ENCODE measurements around the gene RPH3AL. TPM values are rescaled to one million over a fixed set of nuclear protein-coding genes. Genes with fewer than 3 reads are reported as not detected.

Gene RPH3AL
- total and polyA plus RNA-seq, 11 donors: 2.8 to 9.4 (median 6.3) TPM

DNA sequence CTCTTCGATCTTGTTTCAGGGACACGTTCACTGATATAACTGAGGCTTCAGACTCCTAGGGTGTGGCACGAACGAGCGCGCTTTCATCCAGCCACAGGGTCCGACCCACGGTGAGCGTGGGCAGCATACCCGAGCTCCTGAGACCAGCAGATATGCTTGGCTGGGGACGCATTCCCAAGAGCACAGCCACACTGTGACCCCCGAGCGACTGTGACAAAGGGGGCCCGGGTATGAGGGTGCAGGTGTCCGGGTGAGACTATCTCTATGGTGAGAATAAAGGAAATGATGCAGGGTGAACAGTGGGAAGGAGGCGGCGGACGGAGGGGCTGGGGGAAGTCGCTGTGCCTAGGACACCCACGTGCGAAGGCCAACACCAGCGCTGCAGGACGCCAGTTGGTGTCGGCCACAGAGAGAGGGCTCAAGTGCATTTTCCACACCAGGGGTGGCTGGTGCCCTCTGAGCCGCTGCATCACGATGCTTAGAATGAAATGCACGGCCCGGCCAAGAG is 17.6 kb downstream of the RPH3AL start:
- Histone ChIP-seq H3K9me3 (no peaks in the 10 kb centered on the region), H3K4me3 (peak overlapping the region in 1 of 12 donors; percentile 52), H3K27ac (peak overlapping the region in 11 of 12 donors; percentile 48 to 95 (median 84)), H3K36me3 (no peaks in the 10 kb centered on the region), H3K27me3 (peaks cover 0 to 10% (median 0%) of the 10 kb centered on the region in 9 donors), H3K4me1 (peaks cover 0 to 44% (median 26%) of the 10 kb centered on the region in 12 donors)
- intact Hi-C loops (cut with DNase I): loop anchor here in 6 of 10 donors (1.0 to 10.0 kb wide), 6 partner anchors 15 to 68 kb away; no protein-coding TSS in a partner anchor
- DNase-seq: peak in 1 of 5 donors; percentile 17
- ATAC-seq: no peak
- WGBS, 4 donors: 84 to 88% (median 86%) methylated on average over 28 of the region's 28 CpGs
- TF ChIP-seq, protein P1, sequence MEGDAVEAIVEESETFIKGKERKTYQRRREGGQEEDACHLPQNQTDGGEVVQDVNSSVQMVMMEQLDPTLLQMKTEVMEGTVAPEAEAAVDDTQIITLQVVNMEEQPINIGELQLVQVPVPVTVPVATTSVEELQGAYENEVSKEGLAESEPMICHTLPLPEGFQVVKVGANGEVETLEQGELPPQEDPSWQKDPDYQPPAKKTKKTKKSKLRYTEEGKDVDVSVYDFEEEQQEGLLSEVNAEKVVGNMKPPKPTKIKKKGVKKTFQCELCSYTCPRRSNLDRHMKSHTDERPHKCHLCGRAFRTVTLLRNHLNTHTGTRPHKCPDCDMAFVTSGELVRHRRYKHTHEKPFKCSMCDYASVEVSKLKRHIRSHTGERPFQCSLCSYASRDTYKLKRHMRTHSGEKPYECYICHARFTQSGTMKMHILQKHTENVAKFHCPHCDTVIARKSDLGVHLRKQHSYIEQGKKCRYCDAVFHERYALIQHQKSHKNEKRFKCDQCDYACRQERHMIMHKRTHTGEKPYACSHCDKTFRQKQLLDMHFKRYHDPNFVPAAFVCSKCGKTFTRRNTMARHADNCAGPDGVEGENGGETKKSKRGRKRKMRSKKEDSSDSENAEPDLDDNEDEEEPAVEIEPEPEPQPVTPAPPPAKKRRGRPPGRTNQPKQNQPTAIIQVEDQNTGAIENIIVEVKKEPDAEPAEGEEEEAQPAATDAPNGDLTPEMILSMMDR (IDR thresholded peaks at IDR 0.05): no peak
- no peak for TF ChIP-seq POLR2A (IDR thresholded peaks at IDR 0.05)

DNA sequence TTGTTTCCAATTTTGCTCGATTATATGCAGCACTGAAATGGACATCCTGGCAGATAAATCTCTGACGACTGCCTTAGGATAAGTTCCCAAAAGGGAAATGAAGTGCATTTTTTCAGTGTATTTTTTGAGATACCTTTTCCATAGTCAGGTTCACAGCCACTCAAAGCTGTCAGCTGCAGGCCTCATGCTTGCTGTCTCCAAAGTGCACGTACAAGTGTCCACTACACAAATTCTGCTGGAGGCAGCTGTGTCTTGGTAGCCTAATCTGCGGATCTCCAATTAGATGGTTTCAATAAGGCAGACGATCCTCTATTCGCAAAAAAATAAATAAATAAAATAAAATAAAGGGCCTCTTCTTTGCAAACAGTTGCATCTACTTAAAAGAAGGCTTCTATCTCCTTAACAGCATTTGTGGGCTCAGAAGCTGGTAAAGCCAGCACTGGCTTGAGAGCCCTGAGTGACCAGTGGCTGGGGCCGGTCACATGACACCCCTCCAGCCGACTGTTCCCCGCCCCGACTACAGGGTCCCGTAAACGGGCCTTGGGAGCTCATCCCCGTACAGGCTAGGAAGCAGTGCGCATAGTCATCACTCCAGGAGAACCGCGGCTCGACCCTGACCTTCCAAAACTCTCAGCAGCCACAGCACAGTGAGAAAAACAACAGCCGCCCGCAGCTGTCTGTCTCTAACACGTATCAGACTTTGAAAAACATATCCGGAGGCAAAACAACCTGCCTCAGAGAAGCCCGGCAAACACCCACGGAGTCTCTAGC is 18.8 kb downstream of the RPH3AL start:
- ATAC-seq: peak; percentile 81 to 87 (median 84)
- no peaks in the 10 kb centered on the region for H3K36me3 ChIP-seq
- H3K4me1 ChIP-seq: peaks cover 0 to 50% (median 26%) of the 10 kb centered on the region in 12 donors
- no peaks in the 10 kb centered on the region for H3K9me3 ChIP-seq
- intact Hi-C loops (cut with DNase I): loop anchor here in 6 of 10 donors (1.0 to 10.0 kb wide), 7 partner anchors 16 to 67 kb away; no protein-coding TSS in a partner anchor
- H3K27me3 ChIP-seq: peaks cover 0 to 10% (median 0%) of the 10 kb centered on the region in 9 donors
- TF ChIP-seq POLR2A (IDR thresholded peaks at IDR 0.05): peak in 1 of 2 donors; percentile 85
- TF ChIP-seq, protein P1 (IDR thresholded peaks at IDR 0.05): no peak
- H3K27ac ChIP-seq: peak overlapping the region; percentile 81 to 99 (median 92)
- peak overlapping the region in 11 of 12 donors; percentile 17 to 67 (median 55) for H3K4me3 ChIP-seq
- 15 to 22% (median 19%) methylated on average over 19 to 23 of the region's 23 CpGs for WGBS, 4 donors
- peak; percentile 83 to 91 (median 88) for DNase-seq

DNA sequence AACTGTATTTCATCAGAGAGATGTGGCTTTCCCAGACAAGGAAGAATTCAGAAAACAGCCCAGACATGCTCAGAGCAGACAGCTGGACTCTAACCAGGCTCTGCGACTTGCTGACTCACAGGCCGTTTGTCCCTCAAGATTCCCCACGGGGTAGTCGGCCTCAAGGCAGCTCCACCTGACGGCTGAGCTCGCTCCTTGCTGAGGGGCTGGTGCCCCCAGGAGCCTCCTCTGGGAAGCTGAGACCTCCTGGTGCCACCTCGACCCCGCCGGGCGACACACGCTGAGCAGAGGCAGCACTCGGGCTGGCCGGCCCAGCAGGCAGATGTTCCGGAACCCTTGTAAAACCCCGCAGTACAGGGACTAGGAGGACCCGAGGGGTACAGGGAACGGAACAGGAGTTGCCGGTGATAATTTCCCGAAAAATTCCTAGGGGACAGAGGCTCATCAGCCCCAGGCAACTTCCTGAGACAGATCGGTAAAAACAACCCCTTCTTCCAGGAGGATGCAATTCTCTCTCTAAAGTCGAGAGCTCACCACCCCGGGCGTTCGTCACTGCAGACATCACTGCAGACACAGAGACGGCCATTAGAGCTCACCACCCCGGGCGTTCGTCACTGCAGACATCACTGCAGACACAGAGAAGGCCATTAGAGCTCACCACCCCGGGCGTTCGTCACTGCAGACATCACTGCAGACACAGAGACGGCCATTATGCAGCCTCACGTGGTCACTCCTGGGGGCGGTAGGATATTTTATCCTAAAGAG is 19.9 kb downstream of the RPH3AL start:
- H3K36me3 ChIP-seq: no peaks in the 10 kb centered on the region
- TF ChIP-seq, protein P1 (IDR thresholded peaks at IDR 0.05): no peak
- TF ChIP-seq POLR2A (IDR thresholded peaks at IDR 0.05): peak in 1 of 2 donors; percentile 36
- intact Hi-C loops (cut with DNase I): loop anchor here in 6 of 10 donors (1.0 to 10.0 kb wide), 6 partner anchors 18 to 65 kb away; no protein-coding TSS in a partner anchor
- peaks cover 0 to 50% (median 26%) of the 10 kb centered on the region in 12 donors for H3K4me1 ChIP-seq
- H3K27me3 ChIP-seq: peaks cover 0 to 10% (median 0%) of the 10 kb centered on the region in 9 donors
- H3K4me3 ChIP-seq: peak overlapping the region in 11 of 12 donors; percentile 35 to 67 (median 55)
- no peaks in the 10 kb centered on the region for H3K9me3 ChIP-seq
- peak; percentile 43 to 68 (median 65) for DNase-seq
- 43 to 67% (median 51%) methylated on average over 23 to 34 of the region's 34 CpGs for WGBS, 4 donors
- H3K27ac ChIP-seq: peak overlapping the region; percentile 81 to 99 (median 92)
- ATAC-seq: peak in 3 of 4 donors; percentile 33 to 50 (median 40)
